Astrocyte (in vitro differentiated cells and primary cell): ENCODE data around the gene HINFP. TPM values are rescaled to one million over a fixed set of nuclear protein-coding genes. Genes with fewer than 3 reads are reported as not detected.

Source experiments
- DNase-seq: peaks from one replicate; pipeline ENCODE4 v3.0.0-alpha.2; 2010; ENCODE audit warnings: low read depth
- FAIRE-seq: peaks from 2 replicates; lab custom pipeline; 2011; peaks lifted over from hg19 to GRCh38; lab: Jason Lieb, UNC
- H2AFZ ChIP-seq: 2 replicates; pipeline ENCODE4 v1.6.0; 2012; ENCODE audit warnings: low read depth, low read length, inconsistent platforms
- H3K27ac ChIP-seq: 2 replicates; pipeline ENCODE4 v1.5.1; 2011; ENCODE audit warnings: low read depth, low read length, inconsistent platforms
- H3K27me3 ChIP-seq: 2 replicates; pipeline ENCODE4 v1.6.0; 2011; ENCODE audit warnings: low read length, inconsistent platforms; ENCODE audit not compliant: insufficient read depth
- H3K36me3 ChIP-seq: 2 replicates; pipeline ENCODE4 v1.5.1; 2011; ENCODE audit warnings: low read length, inconsistent platforms; ENCODE audit not compliant: insufficient read depth
- H3K4me1 ChIP-seq: 2 replicates; pipeline ENCODE4 v1.5.1; 2011; ENCODE audit warnings: low read length, inconsistent platforms; ENCODE audit not compliant: insufficient read depth
- H3K4me2 ChIP-seq: 2 replicates; pipeline ENCODE4 v1.6.0; 2012; ENCODE audit warnings: low read length, inconsistent platforms
- H3K4me3 ChIP-seq: 2 replicates; pipeline ENCODE4 v1.5.1; 2011; ENCODE audit warnings: low read depth, mild to moderate bottlenecking, low read length, inconsistent platforms; ENCODE audit not compliant: insufficient read depth
- H3K79me2 ChIP-seq: 2 replicates; pipeline ENCODE4 v1.6.0; 2012; ENCODE audit warnings: mild to moderate bottlenecking, low read length, inconsistent platforms; ENCODE audit not compliant: insufficient read depth
- H3K9ac ChIP-seq: 2 replicates; pipeline ENCODE4 v1.6.0; 2012; ENCODE audit warnings: mild to moderate bottlenecking, low read length, inconsistent platforms
- H3K9me3 ChIP-seq: 2 replicates; pipeline ENCODE4 v1.5.1; 2012; ENCODE audit warnings: low read depth, mild to moderate bottlenecking, low read length, inconsistent platforms; ENCODE audit not compliant: insufficient read depth
- H4K20me1 ChIP-seq: 2 replicates; pipeline ENCODE4 v1.6.0; 2012; ENCODE audit warnings: low read length, inconsistent platforms; ENCODE audit not compliant: insufficient read depth
- H3K27ac Mint-ChIP-seq: one replicate; pipeline ENCODE4 v1.8.0; 2021; ENCODE audit warnings: mild to moderate bottlenecking, mixed read lengths; ENCODE audit not compliant: unreplicated experiment
- H3K27me3 Mint-ChIP-seq: one replicate; pipeline ENCODE4 v1.8.0; 2021; ENCODE audit warnings: low read depth, mixed read lengths; ENCODE audit not compliant: unreplicated experiment
- H3K36me3 Mint-ChIP-seq: one replicate; pipeline ENCODE4 v1.8.0; 2021; ENCODE audit warnings: low read depth, mixed read lengths; ENCODE audit not compliant: unreplicated experiment
- H3K4me1 Mint-ChIP-seq: one replicate; pipeline ENCODE4 v1.8.0; 2021; ENCODE audit warnings: low read depth, mixed read lengths; ENCODE audit not compliant: unreplicated experiment
- H3K4me3 Mint-ChIP-seq: one replicate; pipeline ENCODE4 v1.8.0; 2021; ENCODE audit warnings: mild to moderate bottlenecking, moderate library complexity, mixed read lengths; ENCODE audit not compliant: unreplicated experiment
- H3K9me3 Mint-ChIP-seq: one replicate; pipeline ENCODE4 v1.8.0; 2021; ENCODE audit warnings: mild to moderate bottlenecking, mixed read lengths; ENCODE audit not compliant: unreplicated experiment
- EZH2 ChIP-seq: IDR thresholded peaks from 2 replicates; pipeline ENCODE4 v1.6.1; 2012; ENCODE audit warnings: mild to moderate bottlenecking, low read length, inconsistent platforms; ENCODE audit not compliant: insufficient read depth
- total RNA-seq: library from RNA; stranded (reverse); gene quantifications from 2 replicates; pipeline ENCODE4 v1.2.1, GENCODE V29; 2021
- TF ChIP-seq, protein P1 (sequence below): IDR thresholded peaks from 2 replicates; pipeline ENCODE4 v1.5.1; 2011; ENCODE audit warnings: low read depth, mild to moderate bottlenecking, inconsistent platforms, low read length, moderate library complexity; ENCODE audit not compliant: insufficient read depth

HINFP gene
- total RNA-seq, 1 donor from 2014 or later: 27.8 TPM

DNA sequence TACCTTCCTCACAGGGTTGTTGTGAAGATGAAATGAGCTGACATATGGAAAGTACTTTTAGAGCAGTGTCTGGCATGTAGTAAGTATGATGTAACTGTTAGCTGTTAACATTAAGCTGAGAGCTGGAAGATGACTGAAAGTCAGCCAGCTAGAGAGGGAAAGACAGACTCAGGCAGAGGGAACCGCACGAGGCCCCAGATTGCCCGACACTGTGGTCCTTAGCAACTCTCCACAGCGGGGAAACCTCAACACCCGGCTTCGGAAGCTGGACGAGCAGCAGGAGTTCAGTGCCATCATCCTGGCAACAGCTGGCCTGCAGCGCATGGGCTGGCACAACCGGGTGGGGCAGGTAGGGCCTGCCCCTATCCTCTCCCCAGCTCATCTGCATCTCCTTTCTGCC, 30.2 kb upstream of the HINFP start:
- DNase-seq (no peak), FAIRE-seq (no peak)
- peaks cover 17% of the 10 kb centered on the region for H3K4me1 ChIP-seq
- H3K4me2 ChIP-seq: no peak overlapping the region
- Mint-ChIP-seq H3K27me3 (no peaks in the 10 kb centered on the region), H3K4me1 (peaks cover 15% of the 10 kb centered on the region), H3K27ac (peak overlapping the region; percentile 62), H3K36me3 (peaks cover 3% of the 10 kb centered on the region), H3K4me3 (no peak overlapping the region), H3K9me3 (no peaks in the 10 kb centered on the region)
- no peak overlapping the region for H3K27ac ChIP-seq
- no peak for TF ChIP-seq EZH2
- TF ChIP-seq, protein P1, sequence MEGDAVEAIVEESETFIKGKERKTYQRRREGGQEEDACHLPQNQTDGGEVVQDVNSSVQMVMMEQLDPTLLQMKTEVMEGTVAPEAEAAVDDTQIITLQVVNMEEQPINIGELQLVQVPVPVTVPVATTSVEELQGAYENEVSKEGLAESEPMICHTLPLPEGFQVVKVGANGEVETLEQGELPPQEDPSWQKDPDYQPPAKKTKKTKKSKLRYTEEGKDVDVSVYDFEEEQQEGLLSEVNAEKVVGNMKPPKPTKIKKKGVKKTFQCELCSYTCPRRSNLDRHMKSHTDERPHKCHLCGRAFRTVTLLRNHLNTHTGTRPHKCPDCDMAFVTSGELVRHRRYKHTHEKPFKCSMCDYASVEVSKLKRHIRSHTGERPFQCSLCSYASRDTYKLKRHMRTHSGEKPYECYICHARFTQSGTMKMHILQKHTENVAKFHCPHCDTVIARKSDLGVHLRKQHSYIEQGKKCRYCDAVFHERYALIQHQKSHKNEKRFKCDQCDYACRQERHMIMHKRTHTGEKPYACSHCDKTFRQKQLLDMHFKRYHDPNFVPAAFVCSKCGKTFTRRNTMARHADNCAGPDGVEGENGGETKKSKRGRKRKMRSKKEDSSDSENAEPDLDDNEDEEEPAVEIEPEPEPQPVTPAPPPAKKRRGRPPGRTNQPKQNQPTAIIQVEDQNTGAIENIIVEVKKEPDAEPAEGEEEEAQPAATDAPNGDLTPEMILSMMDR: no peak
- H2AFZ ChIP-seq: no peak overlapping the region
- H3K4me3 ChIP-seq: no peak overlapping the region
- peaks cover 29% of the 10 kb centered on the region for H4K20me1 ChIP-seq
- H3K9me3 ChIP-seq: no peaks in the 10 kb centered on the region
- no peak overlapping the region for H3K9ac ChIP-seq
- H3K27me3 ChIP-seq: no peaks in the 10 kb centered on the region
- peaks cover 49% of the 10 kb centered on the region for H3K79me2 ChIP-seq
- H3K36me3 ChIP-seq: peaks cover 4% of the 10 kb centered on the region

DNA sequence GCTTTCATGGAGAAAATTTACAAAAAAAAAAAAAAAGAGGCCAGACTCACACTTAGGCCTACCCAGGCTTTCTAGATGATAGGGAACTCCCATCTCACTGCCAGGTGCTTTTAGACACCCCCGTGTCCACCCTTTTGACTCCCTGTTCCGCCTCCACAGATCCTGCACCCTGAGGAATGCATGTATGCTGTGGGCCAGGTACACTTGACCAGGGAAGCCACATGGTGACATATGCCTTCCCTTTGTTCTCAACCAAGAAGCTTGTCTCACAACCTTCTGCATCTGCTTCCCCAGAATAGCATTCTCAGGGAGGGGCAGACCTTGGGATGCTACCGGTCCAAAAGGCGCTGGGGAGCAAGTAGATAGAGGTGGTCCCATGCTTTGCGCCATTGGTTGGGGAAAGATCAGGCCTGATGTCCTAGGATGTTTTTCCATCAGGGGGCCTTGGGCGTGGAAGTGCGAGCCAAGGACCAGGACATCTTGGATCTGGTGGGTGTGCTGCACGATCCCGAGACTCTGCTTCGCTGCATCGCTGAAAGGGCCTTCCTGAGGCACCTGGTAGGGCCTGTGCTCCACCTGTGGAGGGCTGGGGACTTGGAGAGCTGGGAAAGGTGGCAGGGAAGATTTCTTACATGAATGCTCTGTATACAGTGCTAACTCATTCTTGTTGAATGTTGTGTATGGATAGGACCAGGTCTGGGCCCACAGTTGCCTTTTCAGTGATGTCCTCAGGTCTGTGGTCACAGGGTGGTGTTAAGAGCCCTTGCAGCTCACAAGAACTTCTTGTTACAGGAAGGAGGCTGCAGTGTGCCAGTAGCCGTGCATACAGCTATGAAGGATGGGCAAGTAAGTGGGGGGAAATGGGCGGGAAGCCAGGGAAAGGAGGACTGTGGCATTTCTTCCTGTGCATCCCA, 29.2 kb upstream of the HINFP start:
- Mint-ChIP-seq H3K4me3 (peak overlapping the region; percentile 84), H3K9me3 (no peaks in the 10 kb centered on the region), H3K27me3 (no peaks in the 10 kb centered on the region), H3K36me3 (peaks cover 9% of the 10 kb centered on the region), H3K27ac (peak overlapping the region; percentile 41), H3K4me1 (peaks cover 14% of the 10 kb centered on the region)
- TF ChIP-seq, protein P1: no peak
- TF ChIP-seq EZH2: no peak
- peaks cover 12% of the 10 kb centered on the region for H3K36me3 ChIP-seq
- no peaks in the 10 kb centered on the region for H3K27me3 ChIP-seq
- H3K4me1 ChIP-seq: peaks cover 17% of the 10 kb centered on the region
- peaks cover 29% of the 10 kb centered on the region for H4K20me1 ChIP-seq
- peaks cover 42% of the 10 kb centered on the region for H3K79me2 ChIP-seq
- H3K9ac ChIP-seq: peak overlapping the region; percentile 93
- H3K4me2 ChIP-seq: peak overlapping the region; percentile 89
- no peak for FAIRE-seq
- H3K9me3 ChIP-seq: no peaks in the 10 kb centered on the region
- DNase-seq: no peak
- H2AFZ ChIP-seq: no peak overlapping the region
- no peak overlapping the region for H3K27ac ChIP-seq
- H3K4me3 ChIP-seq: peak overlapping the region; percentile 79
